Calu3 (cell line): ENCODE results near the gene PSTPIP1. TPM values are rescaled to one million over a fixed set of nuclear protein-coding genes. Genes with fewer than 3 reads are reported as not detected.

Source experiments
- BruUV-seq: library from RNA; stranded (reverse); fragments of 400-500 nt; replicated peaks from 2 replicates; lab custom pipeline; 2021; lab: Mats Ljungman, UMichigan
- CTCF ChIA-PET: fragments of 300-600 bp; sonication (Branson Sonifier 250); formaldehyde crosslinking; loops from one replicate; lab custom pipeline; 2022; ENCODE audit warnings: antibody characterized with exemption; lab: Charles Lee
- DNase-seq: peaks from one replicate; pipeline ENCODE4 v3.0.0; 2022
- H3K27ac Mint-ChIP-seq: one replicate; pipeline ENCODE4 v1.8.0; 2022; ENCODE audit warnings: mixed read lengths; ENCODE audit not compliant: unreplicated experiment
- H3K27me3 Mint-ChIP-seq: one replicate; pipeline ENCODE4 v1.8.0; 2022; ENCODE audit warnings: mixed read lengths; ENCODE audit not compliant: unreplicated experiment
- H3K36me3 Mint-ChIP-seq: one replicate; pipeline ENCODE4 v1.8.0; 2022; ENCODE audit warnings: mild to moderate bottlenecking, moderate library complexity, mixed read lengths; ENCODE audit not compliant: insufficient read depth, unreplicated experiment
- H3K4me1 Mint-ChIP-seq: one replicate; pipeline ENCODE4 v1.8.0; 2022; ENCODE audit warnings: mild to moderate bottlenecking, low read depth, mixed read lengths; ENCODE audit not compliant: unreplicated experiment
- H3K4me3 Mint-ChIP-seq: one replicate; pipeline ENCODE4 v1.8.0; 2022; ENCODE audit warnings: mild to moderate bottlenecking, low read depth, moderate library complexity, mixed read lengths; ENCODE audit not compliant: unreplicated experiment
- H3K9me3 Mint-ChIP-seq: one replicate; pipeline ENCODE4 v1.8.0; 2022; ENCODE audit warnings: low read depth, mixed read lengths; ENCODE audit not compliant: unreplicated experiment
- CTCF ChIP-seq: fragments of 200-600 bp; IDR thresholded peaks from one replicate; pipeline ENCODE4 v1.8.0; 2022; ENCODE audit warnings: antibody characterized with exemption; ENCODE audit not compliant: unreplicated experiment
- intact Hi-C: fragments of 100-400 bp; cut with micrococcal nuclease; formaldehyde crosslinking; loops from one replicate; pipeline ENCODE4 v1.10.0; 2022; ENCODE audit not compliant: unreplicated experiment
- total RNA-seq: library from RNA; stranded (reverse); gene quantifications from 2 replicates; pipeline ENCODE4 v1.2.3, GENCODE V29; 2022

Gene PSTPIP1
- total RNA-seq, 1 experiment from 2014 or later, result not detected

- H3K4me3 Mint-ChIP-seq, result no peak overlapping the region
Observed at GRCh38 chr15:76974456-76975036, 20.4 kb upstream of the PSTPIP1 start.

GRCh38 chr15:76976141-76976540 lies 18.8 kb upstream of the PSTPIP1 start:
- DNase-seq, result no peak
- H3K36me3 Mint-ChIP-seq, result no peaks in the 10 kb centered on the region
- H3K4me3 Mint-ChIP-seq, result no peak overlapping the region
- no peak overlapping the region for H3K27ac Mint-ChIP-seq
- no TSS peak for BruUV-seq
- H3K4me1 Mint-ChIP-seq, result no peaks in the 10 kb centered on the region
- peaks cover 74% of the 10 kb centered on the region for H3K27me3 Mint-ChIP-seq
- TF ChIP-seq CTCF, result no peak
- H3K9me3 Mint-ChIP-seq, result peaks cover 2% of the 10 kb centered on the region
- intact Hi-C loops, result no loop called here
- CTCF ChIA-PET, result no interaction called here

More at GRCh38 chr15:76974456-76975036, 20.4 kb upstream of the PSTPIP1 start:
- H3K27ac Mint-ChIP-seq, result no peak overlapping the region
- DNase-seq, result no peak
- H3K27me3 Mint-ChIP-seq, result peaks cover 76% of the 10 kb centered on the region
- intact Hi-C loops, result no loop called here
- peaks cover 2% of the 10 kb centered on the region for H3K9me3 Mint-ChIP-seq
- no peak for TF ChIP-seq CTCF
- BruUV-seq, result no TSS peak
- no peaks in the 10 kb centered on the region for H3K36me3 Mint-ChIP-seq
- no peaks in the 10 kb centered on the region for H3K4me1 Mint-ChIP-seq
- CTCF ChIA-PET, result interaction anchor here (1.1 kb wide), 1 partner anchor 19 kb away, joined by 9 read pairs; no protein-coding TSS in a partner anchor

- Mint-ChIP-seq H3K4me1 (no peaks in the 10 kb centered on the region), H3K27me3 (peaks cover 74% of the 10 kb centered on the region), H3K9me3 (peaks cover 2% of the 10 kb centered on the region), H3K36me3 (no peaks in the 10 kb centered on the region), H3K4me3 (no peak overlapping the region), H3K27ac (no peak overlapping the region)
- CTCF ChIA-PET, result no interaction called here
- BruUV-seq, result no TSS peak
- no peak for DNase-seq
- no peak for TF ChIP-seq CTCF
- intact Hi-C loops, result no loop called here
Observed at GRCh38 chr15:76976572-76977270, 18.2 kb upstream of the PSTPIP1 start.

- H3K4me1 Mint-ChIP-seq, result no peaks in the 10 kb centered on the region
- CTCF ChIA-PET, result no interaction called here
- no peak overlapping the region for H3K4me3 Mint-ChIP-seq
- peaks cover 72% of the 10 kb centered on the region for H3K27me3 Mint-ChIP-seq
- no peak for TF ChIP-seq CTCF
- no peaks in the 10 kb centered on the region for H3K36me3 Mint-ChIP-seq
- H3K9me3 Mint-ChIP-seq, result peaks cover 2% of the 10 kb centered on the region
- intact Hi-C loops, result no loop called here
- BruUV-seq, result no TSS peak
- no peak for DNase-seq
- no peak overlapping the region for H3K27ac Mint-ChIP-seq
Observed at GRCh38 chr15:76978522-76979330, 16.2 kb upstream of the PSTPIP1 start.
